ENCODE measurements around the gene DDX1.

The DDX1 gene

DNA sequence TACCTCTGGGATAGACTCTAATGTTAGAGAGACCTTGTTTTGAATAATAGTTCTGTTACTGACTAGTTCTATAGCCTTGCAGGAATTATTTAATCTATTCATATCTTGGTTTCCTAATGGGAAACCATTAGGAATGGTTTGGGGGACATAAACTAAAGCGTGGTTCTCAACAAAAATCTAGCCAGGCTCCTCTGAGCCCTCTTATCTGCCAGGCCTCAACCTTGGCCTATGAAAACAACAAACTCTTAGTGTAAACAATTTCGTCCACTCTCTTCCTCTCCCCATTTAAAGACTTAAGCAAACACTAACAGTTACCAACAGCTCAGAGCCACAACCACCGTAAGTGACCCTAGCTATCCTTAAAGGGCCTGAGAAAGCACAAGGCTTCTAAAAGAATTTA lies 19.9 kb upstream of the DDX1 start:
- no peaks in the 10 kb centered on the region for H3K9me3 ChIP-seq (ENCODE audit: insufficient read depth, low read length)
- H3K9ac ChIP-seq (ENCODE audit: low read length), result no peak overlapping the region
- no peaks in the 10 kb centered on the region for H4K20me1 ChIP-seq (ENCODE audit: low read depth, low read length)
- H3K27ac ChIP-seq (ENCODE audit: low read depth, low read length), result no peak overlapping the region
- H3K27me3 ChIP-seq (ENCODE audit: low read length), result no peaks in the 10 kb centered on the region
- H3F3A ChIP-seq (ENCODE audit: insufficient read depth), result no peaks in the 10 kb centered on the region
- H3K9me2 ChIP-seq (replicated peaks; ENCODE audit: insufficient read depth, low read length), result no peaks in the 10 kb centered on the region
- no peak overlapping the region for H3K4me3 ChIP-seq (ENCODE audit: insufficient read depth, low read length, poor library complexity, severe bottlenecking)
- no peaks in the 10 kb centered on the region for H3K79me2 ChIP-seq (ENCODE audit: insufficient read depth, low read length)
- no peaks in the 10 kb centered on the region for H3K36me3 ChIP-seq (ENCODE audit: low read length)
- no peak overlapping the region for H2AFZ ChIP-seq (ENCODE audit: low read depth, low read length, severe bottlenecking)
- TF ChIP-seq, protein P1, sequence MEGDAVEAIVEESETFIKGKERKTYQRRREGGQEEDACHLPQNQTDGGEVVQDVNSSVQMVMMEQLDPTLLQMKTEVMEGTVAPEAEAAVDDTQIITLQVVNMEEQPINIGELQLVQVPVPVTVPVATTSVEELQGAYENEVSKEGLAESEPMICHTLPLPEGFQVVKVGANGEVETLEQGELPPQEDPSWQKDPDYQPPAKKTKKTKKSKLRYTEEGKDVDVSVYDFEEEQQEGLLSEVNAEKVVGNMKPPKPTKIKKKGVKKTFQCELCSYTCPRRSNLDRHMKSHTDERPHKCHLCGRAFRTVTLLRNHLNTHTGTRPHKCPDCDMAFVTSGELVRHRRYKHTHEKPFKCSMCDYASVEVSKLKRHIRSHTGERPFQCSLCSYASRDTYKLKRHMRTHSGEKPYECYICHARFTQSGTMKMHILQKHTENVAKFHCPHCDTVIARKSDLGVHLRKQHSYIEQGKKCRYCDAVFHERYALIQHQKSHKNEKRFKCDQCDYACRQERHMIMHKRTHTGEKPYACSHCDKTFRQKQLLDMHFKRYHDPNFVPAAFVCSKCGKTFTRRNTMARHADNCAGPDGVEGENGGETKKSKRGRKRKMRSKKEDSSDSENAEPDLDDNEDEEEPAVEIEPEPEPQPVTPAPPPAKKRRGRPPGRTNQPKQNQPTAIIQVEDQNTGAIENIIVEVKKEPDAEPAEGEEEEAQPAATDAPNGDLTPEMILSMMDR (IDR thresholded peaks at IDR 0.05; ENCODE audit: insufficient read depth, low read length, poor library complexity, severe bottlenecking), result no peak
- TF ChIP-seq EZH2phosphoT487 (conservative IDR thresholded peaks at IDR 0.05; ENCODE audit: low read length), result no peak
- no peak overlapping the region for H3K4me2 ChIP-seq (ENCODE audit: low read depth, low read length, poor library complexity, severe bottlenecking)

DNA sequence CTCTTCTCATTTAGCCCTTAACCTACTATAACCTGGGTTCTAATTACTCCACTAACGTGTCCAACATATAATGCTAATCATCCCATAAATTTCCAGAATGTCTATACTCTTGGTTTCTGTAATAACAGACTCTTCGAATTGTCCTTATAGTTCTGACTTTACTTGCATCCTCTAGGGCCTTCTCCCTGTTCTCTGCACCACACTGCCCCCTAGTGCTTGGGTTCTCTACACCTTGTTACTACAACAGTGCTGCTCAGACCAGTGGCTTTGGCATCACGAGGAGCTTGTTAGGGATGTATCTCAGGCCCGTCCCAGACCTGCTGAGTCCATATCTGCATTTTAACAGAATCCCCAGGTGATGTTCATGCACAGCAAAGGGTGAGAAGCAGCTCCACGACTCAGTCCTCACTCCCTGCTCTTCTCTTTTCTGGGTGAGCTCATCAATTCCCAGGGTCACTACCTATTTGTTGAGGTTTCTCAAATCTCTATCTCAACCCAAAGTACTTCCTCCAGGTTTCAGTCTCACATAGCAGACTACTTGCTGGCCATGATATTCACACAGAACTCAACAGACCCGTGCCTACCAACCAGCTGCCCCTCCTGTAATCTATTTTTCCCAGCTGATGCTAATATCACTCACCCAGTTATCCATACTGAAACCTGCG lies 14.5 kb upstream of the DDX1 start:
- Histone ChIP-seq H3K9me2 (replicated peaks; ENCODE audit: insufficient read depth, low read length) (no peaks in the 10 kb centered on the region), H3K27me3 (ENCODE audit: low read length) (no peaks in the 10 kb centered on the region), H3F3A (ENCODE audit: insufficient read depth) (no peaks in the 10 kb centered on the region), H3K4me2 (ENCODE audit: low read depth, low read length, poor library complexity, severe bottlenecking) (no peak overlapping the region), H4K20me1 (ENCODE audit: low read depth, low read length) (no peaks in the 10 kb centered on the region), H3K9ac (ENCODE audit: low read length) (no peak overlapping the region), H3K4me3 (ENCODE audit: insufficient read depth, low read length, poor library complexity, severe bottlenecking) (no peak overlapping the region), H3K79me2 (ENCODE audit: insufficient read depth, low read length) (no peaks in the 10 kb centered on the region), H3K9me3 (ENCODE audit: insufficient read depth, low read length) (no peaks in the 10 kb centered on the region), H2AFZ (ENCODE audit: low read depth, low read length, severe bottlenecking) (no peak overlapping the region), H3K36me3 (ENCODE audit: low read length) (no peaks in the 10 kb centered on the region), H3K27ac (ENCODE audit: low read depth, low read length) (no peak overlapping the region)
- TF ChIP-seq, protein P1 (IDR thresholded peaks at IDR 0.05; ENCODE audit: insufficient read depth, low read length, poor library complexity, severe bottlenecking), result peak; percentile 75
- no peak for TF ChIP-seq EZH2phosphoT487 (conservative IDR thresholded peaks at IDR 0.05; ENCODE audit: low read length)

DNA sequence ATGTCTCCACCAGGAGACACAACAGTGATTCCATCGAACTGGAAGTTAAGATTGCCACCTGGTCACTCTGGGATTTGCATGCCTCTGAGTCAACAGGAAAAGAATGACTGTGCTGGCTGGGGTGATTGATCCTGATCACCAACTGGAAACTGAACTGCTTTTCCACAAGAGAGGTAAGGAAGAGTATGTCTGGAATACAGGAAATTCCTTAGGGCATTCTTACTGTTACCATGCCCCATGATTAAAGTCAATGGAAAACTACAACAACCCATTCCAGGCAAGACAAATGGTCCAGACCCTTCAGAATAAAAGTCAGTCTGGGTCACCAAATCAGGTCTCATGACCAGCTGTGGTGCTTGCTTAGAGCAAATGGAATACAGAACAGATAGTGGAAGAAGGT lies 12.0 kb upstream of the DDX1 start:
- Histone ChIP-seq H2AFZ (ENCODE audit: low read depth, low read length, severe bottlenecking) (no peak overlapping the region), H3K9me3 (ENCODE audit: insufficient read depth, low read length) (no peaks in the 10 kb centered on the region), H3K27ac (ENCODE audit: low read depth, low read length) (no peak overlapping the region), H3F3A (ENCODE audit: insufficient read depth) (no peaks in the 10 kb centered on the region), H3K36me3 (ENCODE audit: low read length) (no peaks in the 10 kb centered on the region), H3K79me2 (ENCODE audit: insufficient read depth, low read length) (no peaks in the 10 kb centered on the region), H3K27me3 (ENCODE audit: low read length) (no peaks in the 10 kb centered on the region), H4K20me1 (ENCODE audit: low read depth, low read length) (no peaks in the 10 kb centered on the region), H3K9me2 (replicated peaks; ENCODE audit: insufficient read depth, low read length) (no peaks in the 10 kb centered on the region), H3K4me2 (ENCODE audit: low read depth, low read length, poor library complexity, severe bottlenecking) (no peak overlapping the region), H3K9ac (ENCODE audit: low read length) (no peak overlapping the region), H3K4me3 (ENCODE audit: insufficient read depth, low read length, poor library complexity, severe bottlenecking) (no peak overlapping the region)
- no peak for TF ChIP-seq EZH2phosphoT487 (conservative IDR thresholded peaks at IDR 0.05; ENCODE audit: low read length)
- TF ChIP-seq, protein P1 (IDR thresholded peaks at IDR 0.05; ENCODE audit: insufficient read depth, low read length, poor library complexity, severe bottlenecking), result no peak
